ENCODE measurements around the gene MSX1. TPM values are rescaled to one million over a fixed set of nuclear protein-coding genes. Genes with fewer than 3 reads are reported as not detected.

The MSX1 gene
- not detected in 2 replicates for total RNA-seq (2014; rRNA removed; shearing (Covaris generic))
- 0.40 and 0.61 TPM in 2 replicates for polyA plus RNA-seq (2016; fragmentation: Nextera tagmentation; extraction: Ambion mirVana)
- long read RNA-seq = 0 reads

DNA sequence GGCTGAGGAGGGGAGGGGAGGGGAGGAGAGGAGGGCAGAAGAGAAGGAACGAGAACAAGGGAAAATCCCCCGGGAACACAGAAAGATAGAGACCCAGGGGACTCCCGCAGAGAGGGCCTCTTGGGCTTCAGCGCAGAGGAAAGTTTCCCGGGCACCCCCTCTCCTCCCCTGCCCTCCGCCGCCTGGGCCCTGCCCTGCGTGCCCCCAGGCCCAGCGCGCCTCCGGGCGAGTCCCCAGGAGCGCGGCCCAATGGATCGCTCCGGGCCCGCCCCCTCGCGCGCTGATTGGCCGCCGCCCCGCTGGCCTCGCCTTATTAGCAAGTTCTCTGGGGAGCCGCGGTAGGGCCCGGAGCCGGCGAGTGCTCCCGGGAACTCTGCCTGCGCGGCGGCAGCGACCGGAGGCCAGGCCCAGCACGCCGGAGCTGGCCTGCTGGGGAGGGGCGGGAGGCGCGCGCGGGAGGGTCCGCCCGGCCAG is at the start of gene MSX1:
Gene MSX1 (plus strand): TSS at position 341 of the 474 bp plus-strand sequence. CDS start 235 bp downstream, outside the sequence.
- peaks cover 51% of the 10 kb centered on the region for H3K4me1 Mint-ChIP-seq
- no peak within 1 kb of the TSS for H2AFZ ChIP-seq

More for the DNA sequence above, at the start of gene MSX1:
- H3K27me3 Mint-ChIP-seq (ENCODE audit: insufficient read depth, low read depth, poor library complexity) = peaks cover 90% of the 10 kb centered on the region
- H3K9me3 Mint-ChIP-seq = peaks cover 6% of the 10 kb centered on the region
- Histone ChIP-seq H3K36me3 (ENCODE audit: insufficient read depth) (no peaks in the 10 kb centered on the region), H3K4me1 (ENCODE audit: insufficient read depth) (peaks cover 48% of the 10 kb centered on the region), H3K9me2 (ENCODE audit: insufficient read depth) (no peaks in the 10 kb centered on the region), H3K4me3 (peak within 1 kb of the TSS; percentile 54), H3K4me2 (peak within 1 kb of the TSS; percentile 80), H4K20me1 (replicated peaks; ENCODE audit: insufficient read depth) (peaks cover 64% of the 10 kb centered on the region), H3F3A (replicated peaks; ENCODE audit: low read depth) (peaks cover 36% of the 10 kb centered on the region), H3K27me3 (ENCODE audit: insufficient read depth) (peaks cover 96% of the 10 kb centered on the region), H3K79me2 (replicated peaks; ENCODE audit: insufficient read depth) (no peaks in the 10 kb centered on the region), H3K27ac (ENCODE audit: low read depth) (no peak within 1 kb of the TSS)
- no peak within 1 kb of the TSS for H3K27ac Mint-ChIP-seq
- peak; percentile 75 for ATAC-seq
- H3K4me3 Mint-ChIP-seq = peak within 1 kb of the TSS; percentile 67
- DNase-seq (ENCODE audit: low spot score) = peak; percentile 95
- TF ChIP-seq, protein P1, sequence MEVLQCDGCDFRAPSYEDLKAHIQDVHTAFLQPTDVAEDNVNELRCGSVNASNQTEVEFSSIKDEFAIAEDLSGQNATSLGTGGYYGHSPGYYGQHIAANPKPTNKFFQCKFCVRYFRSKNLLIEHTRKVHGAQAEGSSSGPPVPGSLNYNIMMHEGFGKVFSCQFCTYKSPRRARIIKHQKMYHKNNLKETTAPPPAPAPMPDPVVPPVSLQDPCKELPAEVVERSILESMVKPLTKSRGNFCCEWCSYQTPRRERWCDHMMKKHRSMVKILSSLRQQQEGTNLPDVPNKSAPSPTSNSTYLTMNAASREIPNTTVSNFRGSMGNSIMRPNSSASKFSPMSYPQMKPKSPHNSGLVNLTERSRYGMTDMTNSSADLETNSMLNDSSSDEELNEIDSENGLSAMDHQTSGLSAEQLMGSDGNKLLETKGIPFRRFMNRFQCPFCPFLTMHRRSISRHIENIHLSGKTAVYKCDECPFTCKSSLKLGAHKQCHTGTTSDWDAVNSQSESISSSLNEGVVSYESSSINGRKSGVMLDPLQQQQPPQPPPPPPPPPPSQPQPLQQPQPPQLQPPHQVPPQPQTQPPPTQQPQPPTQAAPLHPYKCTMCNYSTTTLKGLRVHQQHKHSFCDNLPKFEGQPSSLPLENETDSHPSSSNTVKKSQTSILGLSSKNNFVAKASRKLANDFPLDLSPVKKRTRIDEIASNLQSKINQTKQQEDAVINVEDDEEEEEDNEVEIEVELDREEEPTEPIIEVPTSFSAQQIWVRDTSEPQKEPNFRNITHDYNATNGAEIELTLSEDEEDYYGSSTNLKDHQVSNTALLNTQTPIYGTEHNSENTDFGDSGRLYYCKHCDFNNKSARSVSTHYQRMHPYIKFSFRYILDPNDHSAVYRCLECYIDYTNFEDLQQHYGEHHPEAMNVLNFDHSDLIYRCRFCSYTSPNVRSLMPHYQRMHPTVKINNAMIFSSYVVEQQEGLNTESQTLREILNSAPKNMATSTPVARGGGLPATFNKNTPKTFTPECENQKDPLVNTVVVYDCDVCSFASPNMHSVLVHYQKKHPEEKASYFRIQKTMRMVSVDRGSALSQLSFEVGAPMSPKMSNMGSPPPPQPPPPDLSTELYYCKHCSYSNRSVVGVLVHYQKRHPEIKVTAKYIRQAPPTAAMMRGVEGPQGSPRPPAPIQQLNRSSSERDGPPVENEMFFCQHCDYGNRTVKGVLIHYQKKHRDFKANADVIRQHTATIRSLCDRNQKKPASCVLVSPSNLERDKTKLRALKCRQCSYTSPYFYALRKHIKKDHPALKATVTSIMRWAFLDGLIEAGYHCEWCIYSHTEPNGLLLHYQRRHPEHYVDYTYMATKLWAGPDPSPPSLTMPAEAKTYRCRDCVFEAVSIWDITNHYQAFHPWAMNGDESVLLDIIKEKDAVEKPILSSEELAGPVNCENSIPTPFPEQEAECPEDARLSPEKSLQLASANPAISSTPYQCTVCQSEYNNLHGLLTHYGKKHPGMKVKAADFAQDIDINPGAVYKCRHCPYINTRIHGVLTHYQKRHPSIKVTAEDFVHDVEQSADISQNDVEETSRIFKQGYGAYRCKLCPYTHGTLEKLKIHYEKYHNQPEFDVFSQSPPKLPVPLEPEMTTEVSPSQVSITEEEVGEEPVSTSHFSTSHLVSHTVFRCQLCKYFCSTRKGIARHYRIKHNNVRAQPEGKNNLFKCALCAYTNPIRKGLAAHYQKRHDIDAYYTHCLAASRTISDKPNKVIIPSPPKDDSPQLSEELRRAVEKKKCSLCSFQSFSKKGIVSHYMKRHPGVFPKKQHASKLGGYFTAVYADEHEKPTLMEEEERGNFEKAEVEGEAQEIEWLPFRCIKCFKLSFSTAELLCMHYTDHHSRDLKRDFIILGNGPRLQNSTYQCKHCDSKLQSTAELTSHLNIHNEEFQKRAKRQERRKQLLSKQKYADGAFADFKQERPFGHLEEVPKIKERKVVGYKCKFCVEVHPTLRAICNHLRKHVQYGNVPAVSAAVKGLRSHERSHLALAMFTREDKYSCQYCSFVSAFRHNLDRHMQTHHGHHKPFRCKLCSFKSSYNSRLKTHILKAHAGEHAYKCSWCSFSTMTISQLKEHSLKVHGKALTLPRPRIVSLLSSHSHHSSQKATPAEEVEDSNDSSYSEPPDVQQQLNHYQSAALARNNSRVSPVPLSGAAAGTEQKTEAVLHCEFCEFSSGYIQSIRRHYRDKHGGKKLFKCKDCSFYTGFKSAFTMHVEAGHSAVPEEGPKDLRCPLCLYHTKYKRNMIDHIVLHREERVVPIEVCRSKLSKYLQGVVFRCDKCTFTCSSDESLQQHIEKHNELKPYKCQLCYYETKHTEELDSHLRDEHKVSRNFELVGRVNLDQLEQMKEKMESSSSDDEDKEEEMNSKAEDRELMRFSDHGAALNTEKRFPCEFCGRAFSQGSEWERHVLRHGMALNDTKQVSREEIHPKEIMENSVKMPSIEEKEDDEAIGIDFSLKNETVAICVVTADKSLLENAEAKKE (CRISPR knock-in tag; IDR thresholded peaks at IDR 0.05) = no peak
- TF ChIP-seq POLR2AphosphoS5 (IDR thresholded peaks at IDR 0.05; ENCODE audit: low read depth) = 0 out of 2 replicates have a peak, but pooled peaks have one; percentile 16
- no peaks in the 10 kb centered on the region for H3K36me3 Mint-ChIP-seq (ENCODE audit: low read depth)

Data from GM23338 (cell line).